ENCODE data around the gene PIH1D2.

The PIH1D2 gene

GRCh38 chr11:112073941-112074811 is at the start of gene PIH1D2, which contains the start of gene NKAPD1:
PIH1D2 (minus strand) TSS chr11:112074017; CDS start chr11:112073174, 843 bp downstream.
NKAPD1 (plus strand) TSS chr11:112074299; CDS start chr11:112075575, 1,276 bp downstream.
- Histone ChIP-seq H3K4me3 (ENCODE audit: low read depth in 1 of 2, low read length in 2 of 2) (peak within 1 kb of the TSS; percentile 91 to 100), H3K4me1 (ENCODE audit: control insufficient read depth in 1 of 2, insufficient read depth in 2 of 2, low read length in 2 of 2) (peaks cover 8 to 22% of the 10 kb centered on the region in 2 donors), H3K36me3 (ENCODE audit: control insufficient read depth in 1 of 2, insufficient read depth in 2 of 2, low read length in 2 of 2) (peaks cover 15 to 30% of the 10 kb centered on the region in 2 donors), H3K27ac (ENCODE audit: low read length) (peak within 1 kb of the TSS; percentile 83), H3K9me3 (ENCODE audit: control insufficient read depth in 1 of 2, low read length in 2 of 2) (no peaks in the 10 kb centered on the region), H3K27me3 (ENCODE audit: low read depth, low read length) (no peaks in the 10 kb centered on the region)

- Histone ChIP-seq H3K36me3 (ENCODE audit: control insufficient read depth in 1 of 2, insufficient read depth in 2 of 2, low read length in 2 of 2) (peaks cover 0 to 4% of the 10 kb centered on the region in 2 donors), H3K4me3 (ENCODE audit: low read depth in 1 of 2, low read length in 2 of 2) (no peak overlapping the region), H3K9me3 (ENCODE audit: control insufficient read depth in 1 of 2, low read length in 2 of 2) (no peaks in the 10 kb centered on the region), H3K4me1 (ENCODE audit: control insufficient read depth in 1 of 2, insufficient read depth in 2 of 2, low read length in 2 of 2) (no peaks in the 10 kb centered on the region), H3K27me3 (ENCODE audit: low read depth, low read length) (no peaks in the 10 kb centered on the region), H3K27ac (ENCODE audit: low read length) (no peak overlapping the region)
These were observed 49.3 kb upstream of the PIH1D2 start for GRCh38 chr11:112123129-112123528.

- Histone ChIP-seq H3K27ac (ENCODE audit: low read length) (no peak overlapping the region), H3K4me1 (ENCODE audit: control insufficient read depth in 1 of 2, insufficient read depth in 2 of 2, low read length in 2 of 2) (no peaks in the 10 kb centered on the region), H3K9me3 (ENCODE audit: control insufficient read depth in 1 of 2, low read length in 2 of 2) (no peaks in the 10 kb centered on the region)
These were observed 48.3 kb upstream of the PIH1D2 start for GRCh38 chr11:112121981-112122615.

DNA sequence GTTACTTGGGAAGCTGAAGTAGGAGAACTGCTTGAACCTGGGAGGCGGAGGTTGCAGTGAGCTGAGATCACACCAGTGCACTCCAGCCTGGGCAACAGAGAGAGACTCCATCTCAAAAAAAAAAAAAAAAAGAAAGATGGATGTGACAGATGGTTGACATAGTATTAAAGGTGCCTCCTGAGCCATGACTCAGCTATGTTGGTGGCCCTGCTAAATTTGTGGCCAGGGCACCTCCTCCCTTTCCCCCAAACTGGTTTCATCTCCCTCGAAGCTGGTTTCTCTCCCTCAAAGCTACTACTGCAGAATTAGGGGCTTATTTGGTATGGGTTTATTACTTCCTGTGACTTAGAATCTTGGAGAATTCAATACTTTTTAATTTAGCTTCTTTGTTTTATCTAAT is 44.4 kb upstream of the PIH1D2 start:
- Histone ChIP-seq H3K27me3 (ENCODE audit: low read depth, low read length) (no peaks in the 10 kb centered on the region), H3K9me3 (ENCODE audit: control insufficient read depth in 1 of 2, low read length in 2 of 2) (no peaks in the 10 kb centered on the region), H3K4me3 (ENCODE audit: low read depth in 1 of 2, low read length in 2 of 2) (no peak overlapping the region), H3K36me3 (ENCODE audit: control insufficient read depth in 1 of 2, insufficient read depth in 2 of 2, low read length in 2 of 2) (peaks cover 0 to 4% of the 10 kb centered on the region in 2 donors), H3K4me1 (ENCODE audit: control insufficient read depth in 1 of 2, insufficient read depth in 2 of 2, low read length in 2 of 2) (no peaks in the 10 kb centered on the region), H3K27ac (ENCODE audit: low read length) (no peak overlapping the region)

More at GRCh38 chr11:112121981-112122615, 48.3 kb upstream of the PIH1D2 start:
- Histone ChIP-seq H3K4me3 (ENCODE audit: low read depth in 1 of 2, low read length in 2 of 2) (no peak overlapping the region), H3K36me3 (ENCODE audit: control insufficient read depth in 1 of 2, insufficient read depth in 2 of 2, low read length in 2 of 2) (peaks cover 0 to 4% of the 10 kb centered on the region in 2 donors), H3K27me3 (ENCODE audit: low read depth, low read length) (no peaks in the 10 kb centered on the region)

GRCh38 chr11:112115386-112115785 is 41.6 kb upstream of the PIH1D2 start:
- H3K9me3 ChIP-seq (ENCODE audit: control insufficient read depth in 1 of 2, low read length in 2 of 2): no peaks in the 10 kb centered on the region

GRCh38 chr11:112114460-112114859 is 40.6 kb upstream of the PIH1D2 start:
- H3K27ac ChIP-seq (ENCODE audit: low read length): no peak overlapping the region
- H3K4me1 ChIP-seq (ENCODE audit: control insufficient read depth in 1 of 2, insufficient read depth in 2 of 2, low read length in 2 of 2): no peaks in the 10 kb centered on the region
- H3K4me3 ChIP-seq (ENCODE audit: low read depth in 1 of 2, low read length in 2 of 2): no peak overlapping the region
- no peaks in the 10 kb centered on the region for H3K9me3 ChIP-seq (ENCODE audit: control insufficient read depth in 1 of 2, low read length in 2 of 2)
- H3K27me3 ChIP-seq (ENCODE audit: low read depth, low read length): no peaks in the 10 kb centered on the region
- H3K36me3 ChIP-seq (ENCODE audit: control insufficient read depth in 1 of 2, insufficient read depth in 2 of 2, low read length in 2 of 2): no peaks in the 10 kb centered on the region

More at GRCh38 chr11:112115386-112115785, 41.6 kb upstream of the PIH1D2 start:
- Histone ChIP-seq H3K4me1 (ENCODE audit: control insufficient read depth in 1 of 2, insufficient read depth in 2 of 2, low read length in 2 of 2) (no peaks in the 10 kb centered on the region), H3K27ac (ENCODE audit: low read length) (no peak overlapping the region), H3K4me3 (ENCODE audit: low read depth in 1 of 2, low read length in 2 of 2) (no peak overlapping the region), H3K36me3 (ENCODE audit: control insufficient read depth in 1 of 2, insufficient read depth in 2 of 2, low read length in 2 of 2) (peaks cover 0 to 4% of the 10 kb centered on the region in 2 donors), H3K27me3 (ENCODE audit: low read depth, low read length) (no peaks in the 10 kb centered on the region)

DNA sequence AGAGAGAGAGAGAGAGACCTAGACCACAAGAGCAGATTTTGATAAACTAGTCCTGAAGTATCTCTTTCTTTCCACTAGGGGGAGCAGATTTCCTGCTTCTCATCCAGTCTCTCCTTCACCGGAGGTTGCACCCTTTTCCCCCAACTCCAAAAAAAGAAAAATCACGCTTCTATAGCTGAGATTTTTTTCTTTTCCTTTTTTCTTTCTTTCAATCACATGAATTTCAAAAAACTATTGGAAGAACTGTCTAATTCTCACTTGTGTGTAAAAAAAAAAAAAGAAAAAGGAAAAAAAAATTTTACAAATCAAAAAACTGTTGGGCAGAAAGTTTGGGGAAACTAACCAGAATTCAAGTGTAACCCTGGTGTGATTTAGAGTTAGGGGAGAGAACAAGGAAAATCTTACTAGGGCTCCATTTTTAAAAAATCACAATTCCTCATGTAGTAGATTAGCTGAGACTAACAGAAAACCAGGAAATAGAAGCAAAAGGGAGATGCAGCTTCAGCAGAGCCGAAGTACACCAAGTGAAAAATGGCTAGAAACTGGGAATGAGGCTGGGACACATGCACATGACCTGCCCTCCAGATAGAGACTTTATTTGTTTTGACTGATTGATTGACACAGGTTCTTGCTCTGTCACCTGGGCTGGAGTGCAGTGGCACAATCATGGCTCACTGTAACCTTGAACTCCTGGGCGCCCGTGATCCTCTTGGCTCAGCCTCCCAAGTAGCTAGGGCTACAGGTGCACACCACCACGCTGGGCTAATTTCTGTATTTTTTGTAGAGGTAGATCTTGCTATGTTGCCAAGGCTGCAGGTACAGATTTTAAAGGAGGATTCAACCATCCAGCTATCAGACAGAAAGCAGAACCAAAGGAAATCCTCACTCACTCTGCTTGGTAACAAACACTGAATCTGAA is 40.0 kb upstream of the PIH1D2 start:
- Histone ChIP-seq H3K27me3 (ENCODE audit: low read depth, low read length) (no peaks in the 10 kb centered on the region), H3K27ac (ENCODE audit: low read length) (no peak overlapping the region), H3K9me3 (ENCODE audit: control insufficient read depth in 1 of 2, low read length in 2 of 2) (no peaks in the 10 kb centered on the region)

GRCh38 chr11:112106070-112106469 is 32.3 kb upstream of the PIH1D2 start:
- H3K36me3 ChIP-seq (ENCODE audit: control insufficient read depth in 1 of 2, insufficient read depth in 2 of 2, low read length in 2 of 2): peaks cover 0 to 8% of the 10 kb centered on the region in 2 donors
- H3K9me3 ChIP-seq (ENCODE audit: control insufficient read depth in 1 of 2, low read length in 2 of 2): no peaks in the 10 kb centered on the region
- no peak overlapping the region for H3K4me3 ChIP-seq (ENCODE audit: low read depth in 1 of 2, low read length in 2 of 2)
- H3K27ac ChIP-seq (ENCODE audit: low read length): no peak overlapping the region
- H3K4me1 ChIP-seq (ENCODE audit: control insufficient read depth in 1 of 2, insufficient read depth in 2 of 2, low read length in 2 of 2): no peaks in the 10 kb centered on the region
- no peaks in the 10 kb centered on the region for H3K27me3 ChIP-seq (ENCODE audit: low read depth, low read length)

More for the DNA sequence above, 40.0 kb upstream of the PIH1D2 start:
- Histone ChIP-seq H3K36me3 (ENCODE audit: control insufficient read depth in 1 of 2, insufficient read depth in 2 of 2, low read length in 2 of 2) (no peaks in the 10 kb centered on the region), H3K4me1 (ENCODE audit: control insufficient read depth in 1 of 2, insufficient read depth in 2 of 2, low read length in 2 of 2) (no peaks in the 10 kb centered on the region), H3K4me3 (ENCODE audit: low read depth in 1 of 2, low read length in 2 of 2) (peak overlapping the region in 1 of 2 donors; percentile 26)

GRCh38 chr11:112103446-112103845 is 29.6 kb upstream of the PIH1D2 start:
- no peaks in the 10 kb centered on the region for H3K27me3 ChIP-seq (ENCODE audit: low read depth, low read length)
- no peak overlapping the region for H3K27ac ChIP-seq (ENCODE audit: low read length)
- H3K9me3 ChIP-seq (ENCODE audit: control insufficient read depth in 1 of 2, low read length in 2 of 2): no peaks in the 10 kb centered on the region
- H3K4me3 ChIP-seq (ENCODE audit: low read depth in 1 of 2, low read length in 2 of 2): no peak overlapping the region
- H3K4me1 ChIP-seq (ENCODE audit: control insufficient read depth in 1 of 2, insufficient read depth in 2 of 2, low read length in 2 of 2): no peaks in the 10 kb centered on the region
- peaks cover 0 to 8% of the 10 kb centered on the region in 2 donors for H3K36me3 ChIP-seq (ENCODE audit: control insufficient read depth in 1 of 2, insufficient read depth in 2 of 2, low read length in 2 of 2)

- no peaks in the 10 kb centered on the region for H3K4me1 ChIP-seq (ENCODE audit: control insufficient read depth in 1 of 2, insufficient read depth in 2 of 2, low read length in 2 of 2)
- no peaks in the 10 kb centered on the region for H3K27me3 ChIP-seq (ENCODE audit: low read depth, low read length)
- H3K27ac ChIP-seq (ENCODE audit: low read length): no peak overlapping the region
- H3K9me3 ChIP-seq (ENCODE audit: control insufficient read depth in 1 of 2, low read length in 2 of 2): no peaks in the 10 kb centered on the region
- peaks cover 13 to 16% of the 10 kb centered on the region in 2 donors for H3K36me3 ChIP-seq (ENCODE audit: control insufficient read depth in 1 of 2, insufficient read depth in 2 of 2, low read length in 2 of 2)
- no peak overlapping the region for H3K4me3 ChIP-seq (ENCODE audit: low read depth in 1 of 2, low read length in 2 of 2)
These were observed 26.6 kb upstream of the PIH1D2 start for GRCh38 chr11:112100462-112100861.
